HepG2 (cell line): ENCODE measurements around the gene ATRN. TPM values are rescaled to one million over a fixed set of nuclear protein-coding genes. Genes with fewer than 3 reads are reported as not detected.

Experiments
- ATAD3A ChIP-seq: sonication (generic); formaldehyde crosslinking; IDR thresholded peaks from 2 replicates; pipeline ENCODE4 v1.4.0; 2020; ENCODE audit warnings: missing genetic modification reagents
- DPF2 ChIP-seq: sonication (generic); formaldehyde crosslinking; IDR thresholded peaks from 2 replicates; pipeline ENCODE4 v1.4.0; 2020; ENCODE audit warnings: mild to moderate bottlenecking, low read depth, missing genetic modification reagents, borderline replicate concordance
- ELF1 ChIP-seq: sonication (generic); formaldehyde crosslinking; IDR thresholded peaks from 2 replicates; pipeline ENCODE4 v1.4.0; 2020; ENCODE audit warnings: missing genetic modification reagents
- FOXA1 ChIP-seq, 2 experiments: fragments of 450-650 bp in 1 of 2; sonication (generic) in 1 of 2; formaldehyde crosslinking in 1 of 2; IDR thresholded peaks; 2 replicates each; pipeline versions ENCODE4 v1.4.0 to v1.6.1; 2016 to 2020; ENCODE audit warnings: missing genetic modification reagents in 1 of 2
- MAFK ChIP-seq, 2 experiments: IDR thresholded peaks in 1 of 2; conservative IDR thresholded peaks in 1 of 2; 2 replicates each; pipeline ENCODE4 v1.6.1; 2011; ENCODE audit warnings: improper control_type of control experiment in 2 of 2, low read length in 2 of 2
- MYPOP ChIP-seq: sonication (generic); formaldehyde crosslinking; IDR thresholded peaks from 2 replicates; pipeline ENCODE4 v1.8.1; 2023; ENCODE audit warnings: mild to moderate bottlenecking, moderate library complexity, missing genetic modification reagents
- MZF1 ChIP-seq: sonication (generic); formaldehyde crosslinking; IDR thresholded peaks from 2 replicates; pipeline ENCODE4 v1.8.1; 2023; ENCODE audit warnings: mild to moderate bottlenecking, missing genetic modification reagents, borderline replicate concordance
- NR2F6 ChIP-seq, 2 experiments: IDR thresholded peaks; 2 replicates each; pipeline ENCODE4 v1.6.1; 2016; ENCODE audit warnings: antibody characterized with exemption in 1 of 2, mild to moderate bottlenecking in 1 of 2
- RBM22 ChIP-seq: fragments of 200-400 bp; formaldehyde crosslinking; optimal IDR thresholded peaks from 2 replicates; pipeline ENCODE3; 2017; ENCODE audit warnings: mild to moderate bottlenecking, low read length, moderate library complexity
- U2AF2 ChIP-seq: fragments of 200-400 bp; formaldehyde crosslinking; IDR thresholded peaks from 2 replicates; pipeline ENCODE4 v1.6.1; 2017; ENCODE audit warnings: low read depth, mild to moderate bottlenecking, low read length
- ZNF350 ChIP-seq: sonication (generic); formaldehyde crosslinking; IDR thresholded peaks from 2 replicates; pipeline ENCODE4 v1.4.0; 2020; ENCODE audit warnings: mild to moderate bottlenecking, low read depth, missing genetic modification reagents, borderline replicate concordance
- ZNF556 ChIP-seq: sonication (generic); formaldehyde crosslinking; IDR thresholded peaks from 2 replicates; pipeline ENCODE4 v1.4.0; 2020; ENCODE audit warnings: mild to moderate bottlenecking, missing genetic modification reagents, borderline replicate concordance
- ZNF569 ChIP-seq: sonication (generic); formaldehyde crosslinking; IDR thresholded peaks from 2 replicates; pipeline ENCODE4 v1.5.0; 2020; ENCODE audit warnings: mild to moderate bottlenecking, missing genetic modification reagents, moderate library complexity, borderline replicate concordance
- ZNF619 ChIP-seq: sonication (generic); formaldehyde crosslinking; IDR thresholded peaks from 2 replicates; pipeline ENCODE4 v1.4.0; 2020; ENCODE audit warnings: mild to moderate bottlenecking, missing genetic modification reagents
- ZSCAN22 ChIP-seq: sonication (generic); formaldehyde crosslinking; IDR thresholded peaks from 2 replicates; pipeline ENCODE4 v1.4.0; 2020; ENCODE audit warnings: mild to moderate bottlenecking, missing genetic modification reagents
- polyA plus RNA-seq, 8 experiments: library from polyadenylated mRNA; depleted of rRNA in 3 of 8; stranded (reverse) in 7 of 8; unstranded in 1 of 8; fragments of >200 nt; fragmentation: Illumina TruSeq in 4 of 8; extraction: Trizol in 4 of 8; gene quantifications; 2 replicates each; pipeline versions ENCODE4 v1.2.1 to v1.2.3, GENCODE V29; 2011 to 2016; ENCODE audit warnings: low read depth in 4 of 8, missing spikeins in 1 of 8, mixed read lengths in 1 of 8; ENCODE audit not compliant: insufficient read depth in 1 of 8
- total RNA-seq, 5 experiments: library from RNA; depleted of rRNA; stranded (reverse); fragments of >200 nt; fragmentation: Illumina TruSeq; extraction: Trizol; gene quantifications; 2 replicates each; pipeline ENCODE4 v1.2.3, GENCODE V29; 2016; ENCODE audit warnings: low read depth in 1 of 5
- TF ChIP-seq, protein P1 (sequence below): sonication (generic); formaldehyde crosslinking; IDR thresholded peaks from 2 replicates; pipeline ENCODE4 v1.4.0; 2020; ENCODE audit warnings: missing genetic modification reagents, mild to moderate bottlenecking, borderline replicate concordance
- TF ChIP-seq, protein P2 (sequence below): sonication (generic); formaldehyde crosslinking; conservative IDR thresholded peaks from 2 replicates; pipeline ENCODE4 v1.4.0; 2020; ENCODE audit warnings: missing genetic modification reagents
- TF ChIP-seq, protein P3 (sequence below): sonication (generic); formaldehyde crosslinking; IDR thresholded peaks from 2 replicates; pipeline ENCODE4 v1.5.0; 2020; ENCODE audit warnings: mild to moderate bottlenecking, missing genetic modification reagents
- TF ChIP-seq, protein P4 (sequence below): sonication (generic); formaldehyde crosslinking; IDR thresholded peaks from 2 replicates; pipeline ENCODE4 v1.8.1; 2023; ENCODE audit warnings: missing genetic modification reagents, mild to moderate bottlenecking, borderline replicate concordance
- TF ChIP-seq, protein P5 (sequence below): sonication (generic); formaldehyde crosslinking; IDR thresholded peaks from 2 replicates; pipeline ENCODE4 v1.4.0; 2020; ENCODE audit warnings: missing genetic modification reagents, low read depth, mild to moderate bottlenecking, borderline replicate concordance

The ATRN gene
- total and polyA plus RNA-seq, 2 of the 13 experiments (the other 11 are each of a cell fraction or from before 2014, with no cell fraction given), result 44.2 to 81.1 TPM

DNA sequence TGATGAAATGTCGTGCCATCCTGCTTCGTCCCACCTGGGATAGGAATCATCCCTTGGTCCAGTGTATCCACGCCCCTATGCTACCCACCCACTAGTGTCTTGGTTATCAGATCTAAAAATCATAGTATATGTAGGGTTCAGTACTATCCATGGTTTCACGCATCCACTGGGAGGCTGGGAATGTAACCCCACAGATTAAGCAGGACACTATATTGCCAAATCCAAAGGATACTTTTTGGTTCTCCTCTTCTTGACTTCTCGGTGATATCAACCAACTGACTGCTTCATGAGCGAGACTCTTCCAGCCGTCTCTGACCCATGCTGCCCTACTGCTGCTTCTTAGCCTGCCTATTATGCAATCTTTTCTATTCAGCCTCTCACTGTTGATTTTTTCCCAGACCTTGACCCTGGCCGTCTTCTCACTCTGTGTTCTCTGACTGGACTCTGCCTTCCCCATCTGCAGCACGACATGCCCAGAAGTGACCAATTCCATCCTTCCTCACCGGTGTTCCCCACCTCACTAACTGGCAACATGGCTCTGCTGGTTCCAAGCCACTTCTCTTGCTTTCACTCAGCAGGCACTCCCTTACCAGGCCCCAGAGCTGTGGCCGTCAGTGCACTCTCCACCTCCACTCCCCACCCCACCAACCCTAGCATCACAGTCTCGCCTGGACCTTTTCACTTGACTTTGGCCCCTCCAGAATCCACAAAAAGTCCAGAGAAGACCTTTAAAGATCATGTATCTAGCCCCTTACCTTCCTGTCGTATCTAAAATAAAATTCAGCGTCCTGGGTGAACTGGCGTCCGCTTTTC is 157.9 kb downstream of the ATRN start (continued):
- TF ChIP-seq, protein P1, sequence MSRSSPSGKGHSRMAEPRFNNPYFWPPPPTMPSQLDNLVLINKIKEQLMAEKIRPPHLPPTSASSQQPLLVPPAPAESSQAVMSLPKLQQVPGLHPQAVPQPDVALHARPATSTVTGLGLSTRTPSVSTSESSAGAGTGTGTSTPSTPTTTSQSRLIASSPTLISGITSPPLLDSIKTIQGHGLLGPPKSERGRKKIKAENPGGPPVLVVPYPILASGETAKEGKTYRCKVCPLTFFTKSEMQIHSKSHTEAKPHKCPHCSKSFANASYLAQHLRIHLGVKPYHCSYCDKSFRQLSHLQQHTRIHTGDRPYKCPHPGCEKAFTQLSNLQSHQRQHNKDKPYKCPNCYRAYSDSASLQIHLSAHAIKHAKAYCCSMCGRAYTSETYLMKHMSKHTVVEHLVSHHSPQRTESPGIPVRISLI, result peak; percentile 40; the same call in 1 of the 2 replicates
- no peak for TF ChIP-seq ZNF569 (CRISPR knock-in tag)
- TF ChIP-seq FOXA1 (IDR thresholded peaks at IDR 0.05), result peak; percentile 48; the same call in 1 of the 2 replicates
- TF ChIP-seq FOXA1 (CRISPR knock-in tag; IDR thresholded peaks at IDR 0.05), result peak; percentile 92
- peak; percentile 80; the same call in 1 of the 2 replicates for TF ChIP-seq ATAD3A (CRISPR knock-in tag)
- TF ChIP-seq ZNF350, result peak; percentile 69
- peak; percentile 97 for TF ChIP-seq NR2F6 (IDR thresholded peaks at IDR 0.05)
- peak; percentile 99 for TF ChIP-seq NR2F6 (CRISPR knock-in tag; IDR thresholded peaks at IDR 0.05)
- TF ChIP-seq ELF1, result no peak; the same call in 1 of the 2 replicates
- TF ChIP-seq MYPOP (CRISPR knock-in tag), result peak; percentile 54; the same call in 1 of the 2 replicates
- peak; percentile 91; the same call in 1 of the 2 replicates for TF ChIP-seq DPF2 (CRISPR knock-in tag)
- TF ChIP-seq, protein P2, sequence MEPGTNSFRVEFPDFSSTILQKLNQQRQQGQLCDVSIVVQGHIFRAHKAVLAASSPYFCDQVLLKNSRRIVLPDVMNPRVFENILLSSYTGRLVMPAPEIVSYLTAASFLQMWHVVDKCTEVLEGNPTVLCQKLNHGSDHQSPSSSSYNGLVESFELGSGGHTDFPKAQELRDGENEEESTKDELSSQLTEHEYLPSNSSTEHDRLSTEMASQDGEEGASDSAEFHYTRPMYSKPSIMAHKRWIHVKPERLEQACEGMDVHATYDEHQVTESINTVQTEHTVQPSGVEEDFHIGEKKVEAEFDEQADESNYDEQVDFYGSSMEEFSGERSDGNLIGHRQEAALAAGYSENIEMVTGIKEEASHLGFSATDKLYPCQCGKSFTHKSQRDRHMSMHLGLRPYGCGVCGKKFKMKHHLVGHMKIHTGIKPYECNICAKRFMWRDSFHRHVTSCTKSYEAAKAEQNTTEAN, result peak; percentile 33; the same call in 1 of the 2 replicates
- TF ChIP-seq MAFK (conservative IDR thresholded peaks at IDR 0.05 in 1 of 2, IDR thresholded peaks at IDR 0.05 in 1 of 2; ENCODE audit: low read length in 2 of 2), result no peak
- TF ChIP-seq ZNF556, result peak; percentile 71; the same call in 1 of the 2 replicates
- TF ChIP-seq RBM22, result peak; percentile 41
- no peak; the same call in 1 of the 2 replicates for TF ChIP-seq ZSCAN22
- no peak for TF ChIP-seq U2AF2
- TF ChIP-seq, protein P3, sequence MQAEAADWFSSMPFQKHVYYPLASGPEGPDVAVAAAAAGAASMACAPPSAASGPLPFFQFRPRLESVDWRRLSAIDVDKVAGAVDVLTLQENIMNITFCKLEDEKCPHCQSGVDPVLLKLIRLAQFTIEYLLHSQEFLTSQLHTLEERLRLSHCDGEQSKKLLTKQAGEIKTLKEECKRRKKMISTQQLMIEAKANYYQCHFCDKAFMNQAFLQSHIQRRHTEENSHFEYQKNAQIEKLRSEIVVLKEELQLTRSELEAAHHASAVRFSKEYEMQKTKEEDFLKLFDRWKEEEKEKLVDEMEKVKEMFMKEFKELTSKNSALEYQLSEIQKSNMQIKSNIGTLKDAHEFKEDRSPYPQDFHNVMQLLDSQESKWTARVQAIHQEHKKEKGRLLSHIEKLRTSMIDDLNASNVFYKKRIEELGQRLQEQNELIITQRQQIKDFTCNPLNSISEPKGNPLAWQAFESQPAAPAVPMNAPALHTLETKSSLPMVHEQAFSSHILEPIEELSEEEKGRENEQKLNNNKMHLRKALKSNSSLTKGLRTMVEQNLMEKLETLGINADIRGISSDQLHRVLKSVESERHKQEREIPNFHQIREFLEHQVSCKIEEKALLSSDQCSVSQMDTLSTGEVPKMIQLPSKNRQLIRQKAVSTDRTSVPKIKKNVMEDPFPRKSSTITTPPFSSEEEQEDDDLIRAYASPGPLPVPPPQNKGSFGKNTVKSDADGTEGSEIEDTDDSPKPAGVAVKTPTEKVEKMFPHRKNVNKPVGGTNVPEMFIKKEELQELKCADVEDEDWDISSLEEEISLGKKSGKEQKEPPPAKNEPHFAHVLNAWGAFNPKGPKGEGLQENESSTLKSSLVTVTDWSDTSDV, result no peak
- no peak for TF ChIP-seq MZF1
- TF ChIP-seq, protein P4, sequence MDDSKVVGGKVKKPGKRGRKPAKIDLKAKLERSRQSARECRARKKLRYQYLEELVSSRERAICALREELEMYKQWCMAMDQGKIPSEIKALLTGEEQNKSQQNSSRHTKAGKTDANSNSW, result no peak
- TF ChIP-seq, protein P5, sequence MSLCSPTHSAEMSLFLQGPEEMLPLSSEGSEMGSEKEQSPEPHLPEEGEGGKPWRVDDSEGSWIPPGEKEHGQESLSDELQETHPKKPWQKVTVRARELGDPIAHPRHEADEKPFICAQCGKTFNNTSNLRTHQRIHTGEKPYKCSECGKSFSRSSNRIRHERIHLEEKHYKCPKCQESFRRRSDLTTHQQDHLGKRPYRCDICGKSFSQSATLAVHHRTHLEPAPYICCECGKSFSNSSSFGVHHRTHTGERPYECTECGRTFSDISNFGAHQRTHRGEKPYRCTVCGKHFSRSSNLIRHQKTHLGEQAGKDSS (CRISPR knock-in tag), result peak; percentile 85; the same call in 1 of the 2 replicates
- TF ChIP-seq ZNF619 (CRISPR knock-in tag), result peak; percentile 68
